ENCODE data around the gene PRKAG1.

DNA sequence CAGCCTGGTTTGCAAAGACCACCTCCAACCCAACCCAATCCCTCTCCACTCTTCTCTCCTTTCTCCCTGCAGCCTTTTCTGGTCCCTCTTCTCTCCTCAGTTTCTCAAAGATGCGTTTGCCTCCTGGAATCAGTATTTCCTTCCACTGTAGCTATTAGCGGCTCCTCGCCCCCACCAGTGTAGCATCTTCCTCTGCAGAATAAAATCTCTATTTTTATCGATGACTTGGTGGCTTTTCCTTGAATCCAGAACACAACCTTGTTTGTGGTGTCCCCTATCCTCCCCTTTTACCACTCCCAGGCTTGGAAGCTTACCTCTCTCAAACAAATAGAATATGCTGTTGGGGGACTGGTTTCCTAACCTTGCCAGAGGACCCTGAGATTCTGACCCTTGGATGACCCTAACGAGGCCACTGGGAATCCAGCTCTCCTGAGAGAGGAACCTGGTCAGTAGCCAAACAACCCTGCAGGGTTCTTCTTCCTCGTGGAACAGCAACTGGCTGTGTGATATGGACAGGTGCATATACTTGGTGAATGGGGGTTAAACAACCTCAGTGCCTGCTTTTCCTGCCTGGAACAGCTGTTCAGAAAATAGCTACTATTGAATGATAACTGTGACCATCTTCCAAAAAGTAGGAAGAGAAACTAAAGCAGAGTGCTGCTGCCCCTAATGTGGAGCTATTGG lies 36.0 kb downstream of the PRKAG1 start:
- TF ChIP-seq, protein P1, sequence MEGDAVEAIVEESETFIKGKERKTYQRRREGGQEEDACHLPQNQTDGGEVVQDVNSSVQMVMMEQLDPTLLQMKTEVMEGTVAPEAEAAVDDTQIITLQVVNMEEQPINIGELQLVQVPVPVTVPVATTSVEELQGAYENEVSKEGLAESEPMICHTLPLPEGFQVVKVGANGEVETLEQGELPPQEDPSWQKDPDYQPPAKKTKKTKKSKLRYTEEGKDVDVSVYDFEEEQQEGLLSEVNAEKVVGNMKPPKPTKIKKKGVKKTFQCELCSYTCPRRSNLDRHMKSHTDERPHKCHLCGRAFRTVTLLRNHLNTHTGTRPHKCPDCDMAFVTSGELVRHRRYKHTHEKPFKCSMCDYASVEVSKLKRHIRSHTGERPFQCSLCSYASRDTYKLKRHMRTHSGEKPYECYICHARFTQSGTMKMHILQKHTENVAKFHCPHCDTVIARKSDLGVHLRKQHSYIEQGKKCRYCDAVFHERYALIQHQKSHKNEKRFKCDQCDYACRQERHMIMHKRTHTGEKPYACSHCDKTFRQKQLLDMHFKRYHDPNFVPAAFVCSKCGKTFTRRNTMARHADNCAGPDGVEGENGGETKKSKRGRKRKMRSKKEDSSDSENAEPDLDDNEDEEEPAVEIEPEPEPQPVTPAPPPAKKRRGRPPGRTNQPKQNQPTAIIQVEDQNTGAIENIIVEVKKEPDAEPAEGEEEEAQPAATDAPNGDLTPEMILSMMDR (IDR thresholded peaks at IDR 0.05): no peak
- no peak for TF ChIP-seq POLR2A (IDR thresholded peaks at IDR 0.05)
